Esophagus muscularis mucosa (tissue), 3 donors: ENCODE results near the gene PREX1.

Experiments
- CTCF ChIP-seq, 3 experiments: fragments of 200-600 bp in 2 of 3; fragments of 450-650 bp in 1 of 3; sonication (generic) in 2 of 3; IDR thresholded peaks; one replicate each; pipeline ENCODE4 v1.5.1; 2017 to 2019; ENCODE audit warnings: antibody characterized with exemption in 3 of 3, mild to moderate bottlenecking in 2 of 3, moderate library complexity in 1 of 3
- POLR2A ChIP-seq: fragments of 450-650 bp; IDR thresholded peaks from one replicate; pipeline ENCODE4 v1.6.1; 2017; ENCODE audit warnings: antibody characterized with exemption, moderate library complexity, mild to moderate bottlenecking, low read depth

DNA sequence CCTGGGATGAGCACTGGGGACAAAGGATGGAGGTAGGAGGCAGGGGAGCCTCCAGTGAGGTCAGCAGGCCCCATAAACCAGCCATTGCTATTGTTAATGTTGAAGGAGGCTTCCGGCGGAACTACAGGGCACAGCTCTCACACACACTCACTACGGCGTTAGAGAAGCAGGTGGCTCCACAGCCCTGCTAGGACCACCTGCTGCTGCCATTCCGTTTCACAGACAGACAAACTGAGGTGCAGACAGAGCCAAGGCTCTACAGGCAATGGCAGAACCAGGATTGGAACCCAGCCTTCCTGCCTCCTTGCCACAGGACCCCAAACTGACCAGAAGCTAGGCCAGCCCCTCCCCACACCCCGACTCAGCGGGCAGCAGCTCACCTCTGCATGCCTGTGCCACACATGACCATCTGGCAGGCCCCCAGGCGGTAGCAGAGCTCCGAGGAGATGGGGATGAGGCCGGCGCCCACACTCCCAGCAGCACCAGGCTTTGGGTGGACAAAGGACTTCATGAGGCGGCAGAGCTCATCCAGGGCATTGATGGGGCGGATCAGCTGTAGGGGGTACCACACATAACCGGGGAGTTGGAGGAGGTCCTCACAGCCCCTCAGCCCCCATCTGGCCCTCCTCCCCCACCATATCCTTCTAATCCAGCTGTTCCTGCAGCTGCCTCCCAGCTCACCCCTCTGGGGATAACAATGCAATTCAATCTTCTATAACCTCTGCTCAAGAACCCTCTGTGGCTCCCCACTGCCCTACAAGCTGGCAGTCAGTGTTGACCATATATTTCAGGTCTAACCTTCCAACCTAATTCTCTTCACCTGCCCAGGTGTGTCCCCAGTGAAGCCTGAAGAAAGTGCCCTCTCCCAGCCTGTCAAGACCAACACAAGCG lies 198.5 kb downstream of the PREX1 start:
- TF ChIP-seq CTCF (IDR thresholded peaks at IDR 0.05) (no peak), POLR2A (no peak)
